ENCODE data around the gene AFF3.

DNA sequence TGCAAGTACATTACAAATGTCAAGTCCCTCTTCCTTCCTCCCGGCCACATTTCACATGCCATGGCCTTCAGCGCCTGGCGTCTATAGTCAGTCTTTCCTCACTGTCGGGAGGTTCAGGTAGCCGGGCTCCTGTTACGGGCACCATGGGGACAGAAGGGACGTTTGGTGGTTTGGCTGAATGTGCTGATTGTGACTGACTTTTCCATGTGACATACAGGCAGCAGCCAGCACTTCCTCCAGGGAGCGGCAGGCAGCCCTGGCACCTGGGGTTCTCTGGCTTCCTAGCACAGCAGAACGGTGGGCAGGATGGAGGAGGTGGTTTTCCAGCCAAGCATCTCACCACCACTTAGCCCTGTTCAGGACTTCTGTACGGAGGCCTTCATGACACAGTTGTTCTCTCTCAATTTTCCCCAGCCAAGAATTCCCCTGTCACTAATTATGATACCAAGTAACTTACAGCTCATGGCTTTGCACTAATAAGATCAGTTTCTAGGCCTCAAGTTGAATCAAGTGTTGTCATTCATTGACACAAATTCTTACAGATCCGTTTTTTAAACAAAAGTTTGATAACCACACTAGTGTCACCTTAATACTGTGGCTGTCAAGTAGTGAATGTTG is 568.6 kb downstream of the AFF3 start:
- TF ChIP-seq, protein P1, sequence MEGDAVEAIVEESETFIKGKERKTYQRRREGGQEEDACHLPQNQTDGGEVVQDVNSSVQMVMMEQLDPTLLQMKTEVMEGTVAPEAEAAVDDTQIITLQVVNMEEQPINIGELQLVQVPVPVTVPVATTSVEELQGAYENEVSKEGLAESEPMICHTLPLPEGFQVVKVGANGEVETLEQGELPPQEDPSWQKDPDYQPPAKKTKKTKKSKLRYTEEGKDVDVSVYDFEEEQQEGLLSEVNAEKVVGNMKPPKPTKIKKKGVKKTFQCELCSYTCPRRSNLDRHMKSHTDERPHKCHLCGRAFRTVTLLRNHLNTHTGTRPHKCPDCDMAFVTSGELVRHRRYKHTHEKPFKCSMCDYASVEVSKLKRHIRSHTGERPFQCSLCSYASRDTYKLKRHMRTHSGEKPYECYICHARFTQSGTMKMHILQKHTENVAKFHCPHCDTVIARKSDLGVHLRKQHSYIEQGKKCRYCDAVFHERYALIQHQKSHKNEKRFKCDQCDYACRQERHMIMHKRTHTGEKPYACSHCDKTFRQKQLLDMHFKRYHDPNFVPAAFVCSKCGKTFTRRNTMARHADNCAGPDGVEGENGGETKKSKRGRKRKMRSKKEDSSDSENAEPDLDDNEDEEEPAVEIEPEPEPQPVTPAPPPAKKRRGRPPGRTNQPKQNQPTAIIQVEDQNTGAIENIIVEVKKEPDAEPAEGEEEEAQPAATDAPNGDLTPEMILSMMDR (conservative IDR thresholded peaks at IDR 0.05 in 1 of 2, IDR thresholded peaks at IDR 0.05 in 1 of 2; ENCODE audit: extremely low read depth in 1 of 2, insufficient read depth in 1 of 2, low read depth in 1 of 2, low read length in 2 of 2): no peak
- TF ChIP-seq EZH2 (IDR thresholded peaks at IDR 0.05; ENCODE audit: borderline replicate concordance, low read length): no peak

Measured in mammary epithelial cell (primary cell).